GM12875 (cell line): ENCODE data around the gene DDT.
A peak's percentile ranks its signal among the peaks of the same experiment; 100 is the strongest.
"Not testable (repeated sequence)": the region's sequence is repeated elsewhere in the genome, so short reads cannot be mapped to it uniquely, and the experiment has no call there.

Source experiments
- H3K4me3 ChIP-seq: one replicate; pipeline ENCODE4 v1.5.1; 2011; ENCODE audit warnings: low read depth, low read length, control low read depth
- CTCF ChIP-seq: IDR thresholded peaks from 2 replicates; pipeline ENCODE4 v1.5.1; 2011; ENCODE audit warnings: low read depth, mild to moderate bottlenecking, control low read depth, inconsistent platforms, low read length, moderate library complexity, borderline replicate concordance; ENCODE audit not compliant: insufficient read depth

Gene DDT

GRCh38 chr22:23974345-23974744 is at the start of gene DDT:
TSS of gene DDT (minus strand) at chr22:23974441. CDS start at chr22:23974414, 27 bp downstream.
- not testable (repeated sequence) for H3K4me3 ChIP-seq

- TF ChIP-seq CTCF = no peak
Measured at GRCh38 chr22:24023204-24023789, 49.1 kb upstream of the DDT start.

GRCh38 chr22:24021304-24021703 is 47.1 kb upstream of the DDT start:
- TF ChIP-seq CTCF = no peak
- no peak overlapping the region for H3K4me3 ChIP-seq

More at GRCh38 chr22:24023204-24023789, 49.1 kb upstream of the DDT start:
- no peak overlapping the region for H3K4me3 ChIP-seq

- no peak for TF ChIP-seq CTCF
- H3K4me3 ChIP-seq = no peak overlapping the region
Measured at GRCh38 chr22:24016156-24016555, 41.9 kb upstream of the DDT start.

- H3K4me3 ChIP-seq = peak overlapping the region; percentile 97
- TF ChIP-seq CTCF = no peak
Measured at GRCh38 chr22:24011735-24012068, 37.5 kb upstream of the DDT start.

- H3K4me3 ChIP-seq = no peak overlapping the region
- TF ChIP-seq CTCF = no peak
Measured at GRCh38 chr22:24010018-24010391, 35.8 kb upstream of the DDT start.

- no peak for TF ChIP-seq CTCF
Measured at GRCh38 chr22:24009227-24010017, 35.2 kb upstream of the DDT start.

More at GRCh38 chr22:24009227-24010017, 35.2 kb upstream of the DDT start:
- H3K4me3 ChIP-seq = no peak overlapping the region
